Neuronal stem cell (in vitro differentiated cells): Measurements from ENCODE around the gene ST3GAL2.
"Not testable (repeated sequence)": the region's sequence is repeated elsewhere in the genome, so short reads cannot be mapped to it uniquely, and the experiment has no call there.

Experiments used
- DNase-seq: peaks from one replicate; pipeline ENCODE4 v3.0.0-alpha.2; 2013; ENCODE audit warnings: low spot score
- H2AFZ ChIP-seq: one replicate; pipeline ENCODE4 v1.6.1; 2013; ENCODE audit warnings: mild to moderate bottlenecking, low read length, inconsistent platforms
- H2AK5ac ChIP-seq: 2 replicates; pipeline ENCODE4 v1.6.1; 2013; ENCODE audit warnings: low read depth, mild to moderate bottlenecking, inconsistent platforms, low read length, moderate library complexity, mixed read lengths
- H2BK120ac ChIP-seq: 2 replicates; pipeline ENCODE4 v1.6.1; 2013; ENCODE audit warnings: low read depth, mild to moderate bottlenecking, inconsistent platforms, low read length, moderate library complexity, mixed read lengths
- H2BK12ac ChIP-seq: one replicate; pipeline ENCODE4 v1.6.1; 2013; ENCODE audit warnings: low read length, inconsistent platforms
- H2BK15ac ChIP-seq: 2 replicates; pipeline ENCODE4 v1.6.1; 2013; ENCODE audit warnings: mild to moderate bottlenecking, low read length, inconsistent platforms, mixed read lengths
- H2BK5ac ChIP-seq: one replicate; pipeline ENCODE4 v1.6.1; 2013; ENCODE audit warnings: inconsistent platforms, mild to moderate bottlenecking, low read length, moderate library complexity
- H3K14ac ChIP-seq: one replicate; pipeline ENCODE4 v1.6.1; 2013; ENCODE audit warnings: low read length, inconsistent platforms
- H3K18ac ChIP-seq: 2 replicates; pipeline ENCODE4 v1.6.1; 2013; ENCODE audit warnings: low read length, inconsistent platforms
- H3K23ac ChIP-seq: 2 replicates; pipeline ENCODE4 v1.6.1; 2013; ENCODE audit warnings: low read depth, mild to moderate bottlenecking, mixed read lengths, low read length, inconsistent platforms; ENCODE audit not compliant: poor library complexity
- H3K27ac ChIP-seq: replicated peaks from 3 replicates; pipeline ENCODE4 v1.5.1; 2013; ENCODE audit warnings: low read length, inconsistent platforms
- H3K27me3 ChIP-seq, 3 experiments: 2 replicates each; pipeline ENCODE4 v1.6.1; 2013; ENCODE audit warnings: low read length in 3 of 3, mild to moderate bottlenecking in 2 of 3, inconsistent platforms in 1 of 3, low read depth in 1 of 3, mixed read lengths in 1 of 3, moderate library complexity in 1 of 3; ENCODE audit not compliant: control insufficient read depth in 3 of 3, insufficient read depth in 3 of 3
- H3K36me3 ChIP-seq, 2 donors: replicated peaks in 1 of 2; 2 replicates each; pipeline ENCODE4 v1.6.1; 2013; ENCODE audit warnings: low read length in 2 of 2; ENCODE audit not compliant: control insufficient read depth in 2 of 2, insufficient read depth in 2 of 2
- H3K4ac ChIP-seq: 2 replicates; pipeline ENCODE4 v1.6.1; 2013; ENCODE audit warnings: inconsistent platforms, mild to moderate bottlenecking, low read length, moderate library complexity
- H3K4me1 ChIP-seq, 2 donors: 1 replicate in 1 of 2; 2 replicates in 1 of 2; pipeline ENCODE4 v1.6.1; 2013; ENCODE audit warnings: low read length in 2 of 2, low read depth in 1 of 2; ENCODE audit not compliant: control insufficient read depth in 2 of 2, insufficient read depth in 1 of 2
- H3K4me2 ChIP-seq: one replicate; pipeline ENCODE4 v1.6.1; 2013; ENCODE audit warnings: mild to moderate bottlenecking, low read length, inconsistent platforms; ENCODE audit not compliant: insufficient read depth, poor library complexity, severe bottlenecking
- H3K4me3 ChIP-seq, 2 donors: 2 replicates each; pipeline ENCODE4 v1.5.1; 2013; ENCODE audit warnings: low read length in 2 of 2, mild to moderate bottlenecking in 2 of 2, inconsistent platforms in 1 of 2, moderate library complexity in 1 of 2
- H3K79me1 ChIP-seq: one replicate; pipeline ENCODE4 v1.6.1; 2013; ENCODE audit warnings: low read depth, mild to moderate bottlenecking, inconsistent platforms, low read length, moderate library complexity
- H3K9ac ChIP-seq: one replicate; pipeline ENCODE4 v1.6.1; 2013; ENCODE audit warnings: mild to moderate bottlenecking, low read depth, low read length, inconsistent platforms; ENCODE audit not compliant: poor library complexity
- H3K9me3 ChIP-seq, 2 donors: replicated peaks in 1 of 2; 2 replicates each; pipeline versions ENCODE3 to v1.6.1; 2013; ENCODE audit warnings: low read length in 2 of 2, mild to moderate bottlenecking in 2 of 2, inconsistent platforms in 1 of 2, low read depth in 1 of 2, mixed read lengths in 1 of 2, moderate library complexity in 1 of 2; ENCODE audit not compliant: control insufficient read depth in 2 of 2, insufficient read depth in 1 of 2
- H4K8ac ChIP-seq: one replicate; pipeline ENCODE4 v1.6.1; 2013; ENCODE audit warnings: low read depth, mild to moderate bottlenecking, inconsistent platforms, low read length, moderate library complexity
- H4K91ac ChIP-seq: one replicate; pipeline ENCODE4 v1.6.1; 2013; ENCODE audit warnings: low read length, low read depth, mild to moderate bottlenecking, inconsistent platforms; ENCODE audit not compliant: poor library complexity
- WGBS, 2 donors: extraction: QIAGEN DNeasy Blood & Tissue Kit; methylation state at CpG; one replicate each; pipeline ENCODE4 v1.1.7; 2013; ENCODE audit warnings: missing lambda C conversion rate in 2 of 2, mixed read lengths in 1 of 2; ENCODE audit not compliant: insufficient read length in 2 of 2, insufficient replicate concordance in 1 of 2; ENCODE audit errors: extremely low coverage in 2 of 2; 5-methylcytosine and 5-hydroxymethylcytosine counted together

ST3GAL2 gene

GRCh38 chr16:70407811-70408274, 31.1 kb downstream of the ST3GAL2 start:
- peaks cover 5 to 36% of the 10 kb centered on the region in 2 donors for H3K36me3 ChIP-seq
- no peak overlapping the region for H3K4me3 ChIP-seq
- peaks cover 12% of the 10 kb centered on the region in 2 donors for H3K4me1 ChIP-seq
- H3K14ac ChIP-seq, result no peak overlapping the region
- no peak overlapping the region for H2AFZ ChIP-seq
- H2BK120ac ChIP-seq, result no peak overlapping the region
- no peak overlapping the region for H3K23ac ChIP-seq
- no peak overlapping the region for H3K27ac ChIP-seq
- H4K91ac ChIP-seq, result no peak overlapping the region
- no peak overlapping the region for H3K18ac ChIP-seq
- peak overlapping the region; percentile 72 for H2BK5ac ChIP-seq
- no peak overlapping the region for H3K4me2 ChIP-seq
- H2BK15ac ChIP-seq, result no peak overlapping the region
- H2BK12ac ChIP-seq, result no peak overlapping the region
- DNase-seq, result no peak
- H3K9me3 ChIP-seq, result no peaks in the 10 kb centered on the region
- H2AK5ac ChIP-seq, result no peak overlapping the region
- H3K79me1 ChIP-seq, result peaks cover 2% of the 10 kb centered on the region
- no peak overlapping the region for H3K9ac ChIP-seq
- no peak overlapping the region for H3K4ac ChIP-seq
- WGBS, 2 donors, result no CpG with 5 or more reads among the region's 10 CpGs
- H3K27me3 ChIP-seq, result no peaks in the 10 kb centered on the region
- H4K8ac ChIP-seq, result no peak overlapping the region

- not testable (repeated sequence) for DNase-seq, H3K18ac ChIP-seq, H4K8ac ChIP-seq, H3K4me2 ChIP-seq, H2BK120ac ChIP-seq, H2AFZ ChIP-seq, H2BK5ac ChIP-seq, H3K79me1 ChIP-seq, H2AK5ac ChIP-seq, H4K91ac ChIP-seq, H3K9ac ChIP-seq, H3K4me3 ChIP-seq, H3K27me3 ChIP-seq, H3K14ac ChIP-seq, H3K23ac ChIP-seq, H3K27ac ChIP-seq, H3K9me3 ChIP-seq, H2BK15ac ChIP-seq, H3K4ac ChIP-seq, H2BK12ac ChIP-seq
- WGBS, 2 donors, result no CpG with 5 or more reads among the region's 5 CpGs
- Histone ChIP-seq H3K36me3 (peaks cover 2 to 26% of the 10 kb centered on the region in 2 donors), H3K4me1 (peaks cover 12% of the 10 kb centered on the region in 2 donors)
These were observed 32.8 kb downstream of the ST3GAL2 start for GRCh38 chr16:70406104-70406503.

GRCh38 chr16:70402916-70403659, 35.8 kb downstream of the ST3GAL2 start:
- Histone ChIP-seq H3K9me3 (no peaks in the 10 kb centered on the region), H3K4me1 (peaks cover 8% of the 10 kb centered on the region in 2 donors), H3K4me2 (no peak overlapping the region), H2AK5ac (no peak overlapping the region), H3K79me1 (peaks cover 7% of the 10 kb centered on the region), H2BK120ac (no peak overlapping the region), H3K18ac (no peak overlapping the region), H3K9ac (no peak overlapping the region), H2BK12ac (no peak overlapping the region), H3K4ac (no peak overlapping the region), H3K36me3 (peaks cover 9 to 46% of the 10 kb centered on the region in 2 donors), H3K27me3 (no peaks in the 10 kb centered on the region), H2BK15ac (no peak overlapping the region), H2BK5ac (no peak overlapping the region), H2AFZ (no peak overlapping the region), H3K4me3 (no peak overlapping the region), H3K14ac (no peak overlapping the region), H4K8ac (no peak overlapping the region), H3K23ac (no peak overlapping the region), H4K91ac (no peak overlapping the region), H3K27ac (no peak overlapping the region)
- no CpG with 5 or more reads among the region's 11 CpGs for WGBS, 2 donors
- DNase-seq, result no peak

- Histone ChIP-seq H2BK120ac (no peak overlapping the region), H2AK5ac (no peak overlapping the region), H2AFZ (no peak overlapping the region), H3K4me1 (peaks cover 0 to 4% of the 10 kb centered on the region in 2 donors), H3K4ac (no peak overlapping the region), H2BK12ac (no peak overlapping the region), H3K79me1 (peaks cover 7% of the 10 kb centered on the region), H2BK15ac (no peak overlapping the region), H3K18ac (no peak overlapping the region), H3K4me2 (no peak overlapping the region), H3K23ac (no peak overlapping the region), H3K27ac (no peak overlapping the region), H3K14ac (peak overlapping the region; percentile 10), H3K27me3 (no peaks in the 10 kb centered on the region), H4K8ac (no peak overlapping the region), H2BK5ac (no peak overlapping the region), H4K91ac (no peak overlapping the region), H3K36me3 (peaks cover 13 to 65% of the 10 kb centered on the region in 2 donors), H3K9ac (no peak overlapping the region), H3K9me3 (no peaks in the 10 kb centered on the region), H3K4me3 (no peak overlapping the region)
- WGBS, 2 donors, result no CpG with 5 or more reads among the region's 10 CpGs
- no peak for DNase-seq
These were observed 38.9 kb downstream of the ST3GAL2 start for GRCh38 chr16:70399951-70400350.
